G401.6 (cell line): Measurements from ENCODE around the gene WWOX.
A peak's percentile ranks its signal among the peaks of the same experiment; 100 is the strongest.

Source experiments
- FAIRE-seq: peaks from 2 replicates; lab custom pipeline; 2012; peaks lifted over from hg19 to GRCh38; lab: Jason Lieb, UNC

WWOX gene

DNA sequence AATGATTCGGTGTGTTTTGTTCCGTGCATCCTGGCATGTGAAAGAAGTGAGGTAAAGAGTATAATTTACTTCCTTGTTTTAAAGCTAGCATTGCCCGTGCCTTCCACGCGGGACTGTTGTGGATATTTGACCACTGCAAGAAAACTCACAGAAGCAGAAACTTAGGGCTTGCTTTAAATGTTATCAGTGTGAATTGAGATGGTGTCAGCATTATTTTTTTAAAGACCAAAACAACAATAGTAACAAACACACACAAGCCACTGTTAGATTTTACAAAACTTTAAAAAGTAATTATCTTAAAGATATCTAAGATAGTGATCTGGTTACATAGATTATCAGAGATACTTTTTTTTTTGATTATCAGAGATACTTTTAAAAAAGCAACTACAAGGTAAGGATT lies 47.4 kb downstream of the WWOX start:
- peak; percentile 84 for FAIRE-seq

DNA sequence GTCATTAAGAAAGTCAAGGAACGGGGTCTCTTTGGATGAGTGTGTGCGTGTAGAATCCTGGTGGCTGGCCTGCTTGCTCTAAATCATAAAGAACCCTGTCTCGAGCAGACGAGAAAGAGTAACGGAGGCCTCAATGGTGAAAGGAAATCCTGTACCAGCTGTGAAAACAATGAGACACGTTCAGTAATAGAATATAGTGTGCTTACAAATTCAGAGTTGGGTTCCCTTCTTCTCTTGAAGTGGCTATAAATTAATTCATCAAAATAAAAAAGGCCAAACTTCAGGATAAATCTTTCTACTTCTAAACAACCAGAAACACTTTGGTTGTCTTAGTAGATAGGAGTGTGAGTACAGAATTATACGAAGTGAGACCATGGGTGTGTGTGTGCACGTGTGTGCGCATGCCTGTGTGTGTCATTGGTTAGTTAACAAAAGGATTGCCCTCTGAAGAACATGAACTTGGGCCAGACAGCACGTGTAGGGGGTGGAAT lies 48.5 kb downstream of the WWOX start:
- no peak for FAIRE-seq

DNA sequence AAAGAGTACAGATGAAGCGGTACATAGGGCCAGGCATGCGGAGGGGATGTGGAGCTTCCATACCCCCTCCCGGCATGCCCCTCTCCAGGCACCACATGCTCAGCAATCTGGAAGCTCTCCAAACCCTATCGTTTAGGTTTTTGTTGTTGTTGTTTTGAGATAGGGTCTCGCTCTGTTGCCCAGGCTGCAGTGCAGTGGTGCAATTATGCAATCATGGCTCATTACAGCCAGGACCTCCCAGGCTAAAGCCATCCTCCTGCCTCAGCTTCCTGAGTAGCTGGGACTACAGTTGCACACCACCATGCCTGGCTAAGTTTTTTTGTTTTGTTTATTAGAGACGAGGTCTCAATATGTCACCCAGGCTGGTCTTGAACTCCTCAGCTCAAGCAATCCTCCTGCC lies 50.8 kb downstream of the WWOX start:
- FAIRE-seq: no peak

DNA sequence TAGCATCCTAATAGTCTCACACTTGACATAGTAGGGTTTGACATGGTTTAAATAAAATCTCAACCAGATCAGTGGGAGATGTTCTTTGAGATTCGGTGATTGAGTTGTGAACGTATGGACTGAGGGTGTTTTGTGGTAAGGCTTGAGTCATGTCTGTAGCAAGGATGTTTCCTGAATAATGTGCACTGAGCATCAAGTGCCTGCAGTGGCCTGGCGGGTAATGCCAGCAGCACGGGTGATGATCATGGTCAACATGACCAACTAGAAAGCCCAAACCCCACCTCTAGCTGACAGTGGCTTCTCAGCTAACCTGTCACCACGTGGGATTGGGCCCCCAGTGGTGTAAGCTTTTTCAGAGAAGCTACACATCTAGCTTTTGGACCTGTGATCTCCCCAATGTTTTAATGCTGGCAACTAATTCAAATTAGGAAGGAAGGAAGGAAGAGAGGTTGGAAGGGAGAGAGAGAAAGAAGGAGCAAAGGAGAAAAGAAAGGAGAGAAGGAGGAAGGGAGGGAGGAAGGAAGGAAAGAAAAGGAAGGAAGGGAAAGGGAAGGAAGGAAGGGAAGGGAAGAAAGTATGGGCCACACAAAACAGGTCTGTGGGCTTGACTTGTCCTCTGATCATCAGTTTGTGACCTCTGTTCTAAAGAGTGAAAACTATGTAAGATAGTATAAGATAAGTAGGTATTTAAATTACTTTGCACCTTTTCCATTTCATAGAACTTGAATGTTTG lies 55.4 kb downstream of the WWOX start:
- FAIRE-seq: no peak

- no peak for FAIRE-seq
Measured at GRCh38 chr16:78155791-78156345, 56.4 kb downstream of the WWOX start.

DNA sequence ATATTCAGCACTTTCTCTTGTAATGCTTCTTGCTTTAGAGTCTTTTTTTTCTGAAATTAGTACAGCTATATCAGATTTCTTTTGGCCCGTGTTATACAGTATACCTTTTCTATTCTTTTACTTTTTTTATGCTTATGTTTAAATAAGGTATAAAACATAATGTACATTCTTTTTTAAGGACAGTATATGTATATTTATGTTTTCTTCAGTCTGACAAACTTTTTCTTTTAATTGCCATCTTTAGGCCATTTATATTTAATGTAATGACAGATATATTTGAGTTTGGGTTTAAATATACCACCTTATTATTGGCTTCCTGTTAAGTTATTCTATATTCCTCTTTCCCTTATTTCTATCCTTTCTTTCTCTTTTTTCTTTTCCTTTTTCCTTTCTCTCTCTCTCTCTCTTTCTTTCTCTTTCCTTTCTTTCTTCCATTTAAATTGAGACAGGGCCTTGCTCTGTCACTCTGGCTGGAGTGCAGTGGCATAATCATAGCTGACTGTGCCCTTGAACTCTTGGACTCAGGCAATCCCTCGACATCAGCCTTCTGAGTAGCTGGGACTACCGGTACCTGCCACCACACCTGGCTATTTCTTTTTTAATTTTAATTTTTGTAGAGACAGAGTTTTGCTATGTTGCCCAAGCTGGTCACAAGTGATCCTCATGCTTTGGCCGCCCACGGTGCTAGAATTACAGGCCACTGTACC lies 61.7 kb downstream of the WWOX start:
- peak; percentile 79 for FAIRE-seq

GRCh38 chr16:78163772-78164670 lies 64.6 kb downstream of the WWOX start:
- no peak for FAIRE-seq

DNA sequence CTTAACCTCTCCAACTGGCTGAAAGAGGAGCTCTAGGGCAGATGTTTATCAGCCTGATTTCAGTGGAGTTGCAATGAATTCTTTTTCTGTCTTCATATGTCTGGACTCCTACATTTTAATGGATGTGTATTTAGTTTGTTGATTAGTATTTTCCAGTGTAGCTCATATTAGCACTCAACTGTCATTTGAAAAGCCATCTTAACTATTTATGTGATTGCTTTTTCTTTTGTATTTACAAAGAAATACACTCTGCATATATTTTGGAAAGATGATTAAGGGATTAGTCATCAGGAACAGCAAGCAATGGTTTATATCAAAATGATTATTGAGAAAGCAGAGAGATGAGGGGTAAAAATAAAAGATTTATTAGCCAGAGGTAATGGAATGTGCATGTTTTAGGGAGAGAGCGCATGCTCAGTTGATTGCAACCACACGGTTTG lies 71.1 kb downstream of the WWOX start:
- no peak for FAIRE-seq

- FAIRE-seq: no peak
Measured at GRCh38 chr16:78175287-78175686, 75.8 kb downstream of the WWOX start.

DNA sequence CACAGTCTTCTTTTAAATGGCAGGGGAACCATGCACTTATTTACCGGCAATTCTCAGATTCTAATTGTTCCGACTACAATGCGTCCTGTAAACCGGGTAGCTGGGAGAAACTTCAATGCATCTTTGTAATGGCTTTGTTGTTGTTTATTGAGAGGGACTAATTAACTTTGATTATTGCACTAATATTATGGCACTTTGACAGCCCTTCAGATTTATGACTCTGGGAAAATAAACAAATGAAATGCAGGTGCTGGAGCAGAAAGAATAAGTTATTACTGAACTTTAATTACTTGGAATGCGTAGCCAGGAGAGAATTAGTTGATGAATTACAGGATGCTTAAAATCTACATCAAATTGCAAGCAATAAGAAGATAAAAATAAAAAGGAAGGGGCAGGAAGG lies 77.0 kb downstream of the WWOX start:
- no peak for FAIRE-seq

- no peak for FAIRE-seq
Measured at GRCh38 chr16:78177218-78177617, 77.8 kb downstream of the WWOX start.

DNA sequence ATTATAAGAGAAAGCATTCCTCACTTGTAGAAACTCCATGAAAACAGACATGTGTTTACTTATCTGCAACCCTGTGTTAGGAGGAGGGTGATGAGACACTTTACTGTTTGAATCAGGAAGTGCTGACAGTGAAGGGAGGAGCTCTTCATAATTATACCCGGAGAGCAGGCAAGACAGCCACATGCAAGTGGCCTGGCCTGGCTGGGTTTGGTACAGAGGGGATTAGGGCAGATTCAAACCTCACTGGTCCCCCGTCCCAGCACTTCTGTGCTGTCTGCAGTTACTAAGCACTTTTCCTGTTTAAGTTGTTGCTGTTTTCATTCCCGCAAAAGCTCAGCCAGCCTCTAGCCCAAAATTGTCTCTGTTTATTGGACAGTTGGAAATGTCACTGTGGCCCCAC lies 78.5 kb downstream of the WWOX start:
- no peak for FAIRE-seq

- no peak for FAIRE-seq
Measured at GRCh38 chr16:78179666-78180065, 80.2 kb downstream of the WWOX start.

DNA sequence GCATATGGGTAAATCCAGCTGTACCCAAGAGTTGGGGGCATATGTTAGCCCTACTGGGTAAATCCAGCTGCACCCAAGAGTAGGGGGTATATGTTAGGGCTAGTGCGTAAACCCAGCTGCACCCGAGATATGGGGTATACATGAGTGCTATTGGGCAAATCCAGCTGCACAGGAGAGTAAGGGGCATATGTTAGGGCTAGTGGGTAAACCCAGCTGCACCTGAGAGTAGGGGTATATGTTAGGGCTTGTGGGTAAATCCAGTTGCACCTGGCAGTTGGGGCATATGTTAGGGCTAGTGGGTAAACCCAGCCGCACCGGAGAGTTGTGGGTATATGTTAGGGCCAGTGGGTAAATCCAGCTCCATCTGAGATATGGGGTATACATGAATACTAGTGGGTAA lies 80.9 kb downstream of the WWOX start:
- FAIRE-seq: no peak

- no peak for FAIRE-seq
Measured at GRCh38 chr16:78183437-78184237, 84.2 kb downstream of the WWOX start.

- FAIRE-seq: no peak
Measured at GRCh38 chr16:78184238-78185183, 85.1 kb downstream of the WWOX start.

- no peak for FAIRE-seq
Measured at GRCh38 chr16:78189121-78189520, 89.7 kb downstream of the WWOX start.

DNA sequence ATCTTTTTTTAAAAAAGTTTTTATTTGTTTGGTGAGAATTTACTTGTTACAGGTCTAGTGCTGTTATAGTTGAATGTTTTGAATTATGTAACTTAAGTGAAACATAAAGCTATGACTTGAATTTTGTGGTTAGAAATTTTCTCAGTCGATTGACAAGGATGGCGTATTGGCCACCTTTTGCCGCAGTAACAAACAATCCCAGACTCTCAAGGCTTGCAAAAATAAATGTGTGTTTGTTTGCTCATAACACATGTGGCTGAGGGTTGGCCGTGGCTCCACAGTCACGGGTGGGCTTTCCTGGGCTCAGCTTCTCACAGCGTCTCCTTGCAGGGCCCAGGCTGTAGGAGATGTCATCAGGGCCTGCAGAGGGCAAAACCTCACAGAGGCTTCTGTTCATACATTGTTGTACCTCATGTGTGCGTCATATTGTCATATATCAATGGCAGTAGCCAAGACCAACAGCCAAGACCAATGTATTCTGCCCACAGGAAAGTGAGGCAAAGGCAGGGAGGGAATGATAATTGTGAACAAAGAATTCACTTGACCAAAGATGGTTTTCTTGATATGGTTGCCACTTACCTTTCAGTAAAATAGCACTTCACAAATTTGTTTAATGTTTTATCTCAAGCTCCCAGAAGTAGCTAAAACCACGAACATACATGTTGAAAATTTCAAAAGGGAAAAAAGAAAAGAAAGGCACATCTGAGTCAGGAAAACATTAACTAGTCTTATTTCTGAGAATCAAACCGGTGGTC lies 93.5 kb downstream of the WWOX start:
- FAIRE-seq: no peak

- FAIRE-seq: no peak
Measured at GRCh38 chr16:78194948-78195347, 95.5 kb downstream of the WWOX start.

GRCh38 chr16:78195797-78196196 lies 96.3 kb downstream of the WWOX start:
- FAIRE-seq: no peak
